DLD1 (cell line): ENCODE results near the gene CPLX3.

Source experiments
- in situ Hi-C: cut with HindIII; loops from 2 replicates; pipeline ENCODE4 v1.10.0; 2017; ENCODE audit warnings: low sequenced_read_pairs

Gene CPLX3

DNA sequence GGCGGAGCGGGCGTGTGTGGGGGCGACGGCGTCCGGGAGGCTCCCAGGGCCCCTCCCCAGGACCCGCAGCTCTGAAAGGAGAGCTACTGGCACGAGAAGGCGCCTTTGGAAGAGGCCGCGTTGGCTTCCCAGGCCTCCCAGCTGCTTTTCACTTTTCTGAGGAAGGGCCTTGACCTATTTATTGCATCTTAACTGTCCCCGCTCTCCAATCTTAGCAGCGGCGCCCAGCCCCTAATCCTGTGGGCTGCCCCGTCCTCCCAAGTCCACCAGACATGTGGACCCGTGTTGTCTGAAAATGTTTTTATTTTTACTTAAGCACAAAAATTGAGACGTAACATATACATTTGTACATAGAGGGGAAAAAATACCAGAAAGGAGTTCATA is 17.0 kb downstream of the CPLX3 start:
- in situ Hi-C loops, result no loop called here

DNA sequence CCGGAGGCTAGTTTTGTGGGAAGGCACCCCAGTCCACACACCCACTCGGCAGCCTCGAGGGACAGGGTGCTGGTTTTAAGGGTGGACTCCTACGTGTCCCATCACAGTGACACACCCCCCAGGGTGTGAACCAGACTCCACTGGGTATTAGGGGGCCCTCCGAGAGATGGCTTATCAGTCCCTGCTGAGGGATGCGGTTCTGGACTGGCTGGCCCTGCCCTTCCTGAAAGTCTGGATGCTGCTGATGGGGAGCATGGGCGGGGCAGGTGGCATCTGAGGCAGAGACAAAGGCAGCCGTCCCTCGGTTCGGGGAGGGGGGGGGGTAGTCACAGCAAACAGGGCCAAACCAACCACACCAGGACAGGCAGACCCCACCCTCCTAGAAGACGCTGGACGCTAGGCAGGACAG is 17.5 kb downstream of the CPLX3 start:
- in situ Hi-C loops, result no loop called here

DNA sequence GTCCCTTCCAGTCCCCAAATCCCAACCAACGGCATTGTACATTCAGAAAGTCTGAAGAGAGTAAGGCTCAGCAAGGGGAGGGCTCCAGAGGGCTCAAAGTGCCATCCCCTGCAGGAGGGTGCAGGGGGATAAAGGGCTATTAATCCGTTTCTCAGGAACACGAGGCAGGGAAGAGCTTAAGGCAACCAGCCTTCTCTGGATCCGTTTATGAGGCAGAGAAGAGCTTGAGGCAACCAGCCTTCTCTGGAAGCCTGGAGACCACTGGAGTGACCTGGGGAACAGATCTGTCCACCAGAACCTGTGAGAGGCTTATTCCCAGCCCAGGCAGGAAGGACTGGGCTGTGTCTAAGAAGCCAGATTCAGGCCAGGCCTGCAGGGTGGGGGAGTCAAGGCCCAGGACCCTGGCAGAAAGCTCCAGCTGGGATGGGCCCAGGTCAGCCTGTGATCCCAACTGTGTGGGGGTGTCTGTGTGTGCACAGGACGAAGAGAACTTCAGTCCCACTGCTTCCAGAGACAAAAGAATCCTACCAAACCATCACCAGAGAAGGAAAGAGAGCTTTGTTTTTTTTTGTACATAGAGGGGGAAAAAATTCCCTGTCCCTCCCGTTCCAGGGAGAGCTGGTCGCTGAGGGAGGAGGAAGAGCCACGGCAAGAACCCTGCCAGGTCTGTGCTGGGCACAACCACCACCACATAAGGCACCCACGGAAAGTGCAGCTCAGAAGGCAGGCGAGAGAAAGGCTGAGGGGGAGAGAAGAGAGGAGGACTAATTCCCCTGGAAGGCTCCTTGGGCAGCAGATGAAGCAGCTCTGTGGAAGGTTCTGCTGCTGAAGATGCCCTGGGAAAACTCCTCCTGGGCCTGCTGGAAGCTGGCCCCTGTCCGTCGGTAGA is 18.1 kb downstream of the CPLX3 start:
- in situ Hi-C loops, result no loop called here

DNA sequence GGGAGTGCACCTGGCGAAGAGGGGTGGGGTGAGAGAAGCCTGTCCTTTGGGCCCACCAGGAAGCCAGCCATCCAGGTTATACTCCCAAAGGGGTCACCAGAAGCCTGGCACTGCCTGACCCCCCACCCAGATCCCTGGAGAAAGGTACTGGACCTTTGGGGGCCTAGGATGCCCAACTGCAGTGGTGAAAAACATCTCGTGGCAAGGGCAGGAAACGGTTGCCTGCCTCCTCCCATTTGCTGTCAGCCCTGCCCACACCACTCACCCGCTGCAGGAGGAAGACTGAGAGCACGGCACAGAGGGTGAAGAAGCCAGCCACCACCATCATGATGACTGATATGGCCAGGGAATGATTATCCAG is 18.8 kb downstream of the CPLX3 start:
- in situ Hi-C loops, result no loop called here

DNA sequence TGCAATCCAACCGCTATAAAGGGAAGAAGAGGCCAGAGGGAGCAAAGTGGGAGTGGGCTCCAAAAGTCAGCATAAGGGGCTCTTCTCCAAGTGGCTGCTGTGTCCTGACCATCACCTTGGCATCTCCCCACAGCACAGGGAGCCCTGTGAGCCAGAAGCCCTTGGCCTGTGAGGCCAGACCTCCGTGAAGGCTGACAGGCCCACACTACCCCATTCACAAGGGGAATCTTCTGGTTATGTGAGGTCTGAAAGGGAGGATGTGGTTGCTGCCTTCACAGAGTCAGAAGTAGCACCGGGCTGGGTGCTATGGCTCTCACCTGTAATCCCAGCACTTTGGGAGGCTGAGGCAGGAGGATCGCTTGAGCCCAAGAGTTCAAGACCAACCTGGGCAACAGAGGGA is 19.2 kb downstream of the CPLX3 start:
- in situ Hi-C loops, result no loop called here

DNA sequence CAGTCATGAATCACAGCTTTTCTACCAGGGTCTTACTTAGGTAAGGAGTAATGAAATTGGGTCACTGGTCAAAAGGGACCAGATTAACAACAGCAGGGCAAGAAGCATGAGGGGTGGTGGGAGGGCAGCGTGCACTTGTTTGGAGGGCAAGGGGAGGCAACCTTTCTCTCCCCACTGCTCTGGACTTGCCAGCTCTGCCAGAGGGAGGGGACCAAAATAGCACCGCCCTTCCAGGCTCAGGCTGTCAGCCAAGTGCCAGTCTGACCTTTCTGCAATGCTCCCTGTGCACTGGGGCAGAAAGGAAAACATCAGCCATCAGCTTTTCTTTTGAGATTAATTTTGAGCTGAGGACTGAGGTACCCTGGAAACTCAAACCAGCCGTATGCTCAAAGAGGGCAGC is 21.0 kb downstream of the CPLX3 start:
- in situ Hi-C loops, result no loop called here

DNA sequence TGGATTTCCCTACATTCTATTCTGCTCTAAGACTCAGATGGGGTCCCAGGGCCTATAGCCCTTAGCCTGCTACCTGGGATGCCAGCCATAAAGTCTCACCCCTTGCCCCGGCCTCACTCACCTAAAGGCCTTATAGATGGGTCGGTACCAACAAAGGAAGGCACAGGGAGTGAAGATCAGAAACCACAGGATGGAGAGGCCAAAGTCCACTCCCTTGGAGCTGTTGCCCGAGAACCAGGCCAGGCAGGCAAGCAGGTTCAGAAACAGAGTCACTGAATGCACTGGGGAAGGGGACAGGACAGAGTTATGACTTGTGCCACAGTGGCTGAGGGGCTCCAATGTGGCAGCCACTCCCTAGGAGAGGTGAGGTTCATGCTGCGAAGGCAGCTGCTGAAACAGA is 24.0 kb downstream of the CPLX3 start:
- in situ Hi-C loops, result no loop called here

DNA sequence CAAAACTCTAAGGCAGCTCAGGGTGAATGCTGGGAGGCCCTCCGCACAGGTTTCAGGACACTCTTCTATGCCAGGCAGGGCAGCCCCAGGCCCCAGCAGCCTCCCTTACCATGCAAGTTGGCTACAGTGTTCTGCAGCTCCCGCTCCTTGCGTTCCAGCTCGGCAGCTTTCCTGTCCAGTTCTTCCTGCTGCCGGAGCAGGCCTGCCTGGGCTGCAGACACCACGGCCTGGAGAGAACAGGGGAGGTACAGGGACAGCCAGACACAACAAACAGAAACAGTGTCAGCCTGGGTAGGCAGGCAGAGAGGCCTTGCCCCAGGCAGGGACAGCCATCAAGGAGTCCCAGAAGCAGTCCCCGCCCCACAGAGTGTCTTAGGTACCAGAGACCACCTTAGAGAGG is 25.5 kb downstream of the CPLX3 start:
- in situ Hi-C loops, result no loop called here

DNA sequence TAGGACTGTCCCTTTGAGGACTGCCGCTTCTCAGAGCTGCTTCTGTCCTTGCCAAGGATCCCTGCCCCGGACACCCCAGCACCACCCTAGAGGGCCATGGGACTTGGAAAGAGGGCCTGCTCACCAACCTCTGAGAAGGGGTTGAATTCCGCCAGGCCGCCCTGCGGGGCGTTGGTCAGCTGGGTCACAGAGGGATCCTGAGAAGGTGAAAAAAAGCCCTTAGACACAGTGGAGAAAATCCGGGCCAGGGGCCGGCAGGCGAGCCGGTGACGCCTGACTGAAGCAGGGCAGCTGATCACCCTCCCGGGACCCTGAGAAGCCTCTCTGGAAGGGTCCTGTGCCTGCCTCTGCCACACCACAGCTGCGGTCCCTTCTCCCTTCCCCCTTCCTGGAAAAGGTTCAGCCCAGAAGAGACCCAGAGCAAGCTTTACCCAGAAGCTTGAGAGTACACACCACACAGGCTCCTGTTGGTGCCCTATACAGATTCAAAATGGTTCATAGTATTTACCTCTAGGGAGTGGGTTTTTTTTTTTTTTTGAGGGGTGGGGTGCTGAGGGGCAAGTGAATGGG is 28.1 kb downstream of the CPLX3 start:
- in situ Hi-C loops, result no loop called here

DNA sequence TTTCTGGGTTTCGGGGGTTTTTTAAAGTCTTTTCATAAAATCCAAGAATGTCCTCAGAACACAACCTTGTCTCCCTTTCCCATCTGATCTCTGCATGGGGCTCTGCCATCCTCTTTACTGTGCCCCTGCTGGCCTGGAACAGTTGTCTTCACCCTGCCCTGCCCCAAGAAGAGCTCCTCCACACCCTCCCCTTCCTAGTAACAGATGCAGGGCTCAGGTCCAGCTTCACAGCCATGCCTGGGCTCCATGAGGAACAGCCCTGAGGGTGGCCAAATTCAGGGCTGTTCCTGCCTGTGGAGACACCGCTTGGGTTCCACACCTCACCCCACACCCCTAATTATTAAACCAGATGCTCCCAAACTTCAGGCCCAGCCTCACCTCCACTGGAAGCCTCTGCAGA is 29.4 kb downstream of the CPLX3 start:
- in situ Hi-C loops, result no loop called here

DNA sequence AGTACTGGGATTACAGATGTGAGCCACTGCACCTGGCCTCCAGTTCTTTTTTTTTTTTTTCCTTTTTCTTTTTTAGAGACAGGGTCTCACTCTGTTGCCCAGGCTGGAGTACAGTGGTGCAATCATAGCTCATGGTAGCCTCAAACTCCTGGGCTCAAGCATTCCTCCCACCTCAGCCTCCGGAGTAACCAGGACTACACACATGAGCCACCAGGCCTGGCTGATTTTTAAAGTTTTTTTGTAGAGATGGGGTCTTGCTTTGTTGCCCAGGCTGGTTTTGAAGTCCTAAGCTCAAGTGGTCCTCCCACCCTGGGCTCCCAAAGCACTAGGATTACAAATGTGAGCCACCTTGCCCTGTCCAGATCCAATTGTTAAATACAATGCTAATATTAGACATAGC is 30.1 kb downstream of the CPLX3 start:
- in situ Hi-C loops, result no loop called here

DNA sequence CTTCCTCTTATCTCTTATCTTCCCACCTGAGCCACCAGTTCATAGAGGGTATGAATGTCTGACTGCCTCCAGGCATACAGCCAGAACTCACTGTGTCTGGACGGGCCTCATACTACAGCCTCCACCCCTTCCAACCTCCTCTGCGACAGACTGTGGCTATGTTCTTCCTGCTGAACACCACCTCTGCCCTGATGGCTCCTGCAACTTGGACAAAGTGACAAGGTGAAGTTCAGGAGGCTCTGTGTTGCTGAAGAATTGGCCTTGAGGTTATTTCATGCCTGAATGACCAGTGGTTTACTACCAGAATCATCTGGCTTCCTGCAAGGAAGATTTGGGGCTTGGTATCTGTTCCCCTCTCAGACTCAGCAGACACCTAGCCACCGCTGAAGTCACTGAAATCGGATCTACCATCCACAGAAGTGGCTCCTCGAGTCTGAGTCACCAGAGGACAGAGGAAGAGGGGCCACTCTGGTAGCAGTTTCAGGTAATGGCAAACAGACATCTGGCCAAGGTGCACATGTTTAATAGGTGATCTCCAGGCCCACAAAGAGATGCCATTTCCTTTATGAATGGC is 30.7 kb downstream of the CPLX3 start:
- in situ Hi-C loops, result no loop called here

DNA sequence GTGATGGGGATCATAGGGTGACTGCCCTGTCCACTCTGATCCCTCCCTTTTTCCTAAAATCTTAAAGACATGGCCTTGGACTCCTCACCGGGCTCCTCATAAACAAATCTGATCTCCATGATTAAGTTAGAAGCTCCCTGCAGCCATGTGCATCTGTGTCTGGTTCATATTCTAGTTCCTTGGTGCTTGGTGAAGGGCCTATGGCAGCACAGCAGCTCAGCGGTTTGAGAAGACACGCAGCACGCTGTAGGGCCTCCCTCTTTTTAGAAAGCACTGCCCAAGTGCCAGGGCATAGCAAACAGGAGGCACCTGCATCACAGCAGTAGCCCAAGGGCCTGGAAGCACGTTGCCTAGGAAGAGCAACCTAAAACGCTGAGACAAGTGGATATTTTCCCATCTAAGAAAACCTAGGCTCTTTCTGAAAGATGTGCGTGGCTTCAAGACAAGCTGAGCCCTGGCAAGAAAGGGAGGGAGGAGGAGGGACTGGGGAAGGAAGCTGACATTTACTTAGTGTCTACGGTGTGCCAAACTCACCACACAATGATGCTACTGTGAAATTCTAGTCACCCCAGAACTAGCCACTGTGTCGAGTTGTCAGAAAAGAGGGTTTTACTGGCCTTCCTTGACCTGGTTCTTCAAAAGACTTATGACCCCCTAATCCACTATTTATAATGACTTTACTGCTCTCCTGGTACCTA is 31.4 kb downstream of the CPLX3 start:
- in situ Hi-C loops, result no loop called here

DNA sequence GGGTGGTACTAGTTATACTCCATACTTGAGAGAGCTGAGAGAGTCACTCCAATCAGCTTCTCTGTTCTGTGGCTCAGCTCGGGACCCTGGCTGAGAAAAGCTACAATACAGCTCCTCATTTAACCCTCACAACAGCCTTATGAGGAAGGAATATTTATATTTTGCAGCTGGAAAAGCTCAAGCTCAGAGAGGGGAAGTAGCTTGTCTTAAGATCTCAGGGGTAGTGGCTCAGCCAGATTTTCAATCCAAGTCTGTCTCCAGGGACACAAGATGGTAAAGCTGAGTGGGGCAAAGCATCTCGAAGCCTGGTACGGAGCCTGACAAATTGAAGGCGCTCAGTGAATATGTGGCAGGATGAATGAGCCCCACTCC is 31.9 kb downstream of the CPLX3 start:
- in situ Hi-C loops, result no loop called here

DNA sequence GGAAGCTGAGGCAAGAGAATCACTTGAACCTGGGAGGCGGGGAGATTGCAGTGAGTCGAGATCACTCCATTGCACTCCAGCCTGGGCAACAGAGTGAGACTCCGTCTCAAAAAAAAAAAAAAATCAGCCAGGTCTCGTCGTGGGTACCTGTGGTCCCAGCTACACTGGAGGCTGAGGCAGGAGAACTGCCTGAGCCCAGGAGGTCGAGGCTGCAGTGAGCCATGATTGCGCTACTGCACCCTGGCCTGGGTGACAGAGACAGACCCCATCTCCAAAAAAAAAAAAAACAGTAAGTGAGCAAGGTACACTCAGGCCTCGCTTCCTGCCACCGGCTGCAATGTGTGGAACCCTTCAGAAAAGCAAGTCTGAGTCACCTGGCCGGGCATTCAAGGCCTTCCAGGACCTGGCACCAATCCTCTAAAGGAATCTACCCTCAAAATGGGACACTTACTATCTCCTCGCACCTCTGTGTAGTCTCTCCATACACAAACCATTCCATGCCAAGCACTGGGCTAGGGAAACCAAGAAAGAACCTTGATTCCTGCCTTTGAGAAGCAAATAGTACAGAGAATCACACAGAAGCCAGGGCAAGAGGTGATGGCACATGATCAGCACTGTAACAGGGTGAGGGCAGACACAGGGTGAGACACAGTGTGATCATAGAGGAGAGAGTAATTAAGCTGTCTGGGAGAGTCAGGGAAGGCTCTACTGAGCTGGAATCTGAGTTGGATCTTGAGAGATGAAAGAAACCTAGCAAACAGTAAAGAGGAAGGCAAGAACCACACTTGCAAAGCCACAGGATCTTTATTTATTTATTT is 37.0 kb downstream of the CPLX3 start:
- in situ Hi-C loops, result no loop called here

DNA sequence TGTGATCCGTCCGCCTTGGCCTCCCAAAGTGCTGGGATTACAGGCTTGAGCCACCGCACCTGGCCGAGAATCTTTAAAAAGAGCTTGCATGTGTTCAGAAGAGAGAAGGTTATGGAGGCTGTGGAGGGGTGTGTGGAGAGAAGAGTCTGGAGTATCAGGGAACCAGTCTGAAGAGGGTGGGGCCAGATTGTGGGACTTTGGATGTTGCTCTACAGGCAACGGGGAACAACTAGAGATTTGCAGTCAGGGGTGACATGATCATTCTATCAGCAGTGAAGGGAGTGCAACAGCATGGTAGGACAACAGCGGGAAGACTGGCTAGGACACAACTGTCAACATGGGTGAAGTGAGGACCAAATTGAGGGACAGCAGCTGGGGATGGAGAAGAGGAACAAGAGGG is 37.9 kb downstream of the CPLX3 start:
- in situ Hi-C loops, result no loop called here

DNA sequence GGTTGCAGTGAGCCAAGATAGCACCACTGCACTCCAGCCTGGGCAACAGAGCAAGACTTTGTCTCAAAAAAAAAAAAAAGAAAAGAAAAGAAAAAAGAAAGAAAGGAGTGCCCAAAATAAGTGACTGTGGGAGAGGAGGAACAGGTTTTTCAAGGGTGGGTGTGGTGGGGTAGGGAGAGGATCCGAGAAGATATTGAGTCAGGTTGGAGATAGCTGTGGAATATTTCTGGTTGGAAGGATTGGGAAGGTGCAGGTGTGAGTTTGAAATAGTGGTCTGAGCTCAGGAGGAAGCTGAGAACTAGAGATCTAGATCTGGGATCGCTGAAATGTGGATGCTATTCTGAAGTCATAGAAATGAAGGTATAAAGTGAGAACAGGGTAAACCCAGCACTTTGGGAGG is 38.9 kb downstream of the CPLX3 start:
- in situ Hi-C loops, result no loop called here

DNA sequence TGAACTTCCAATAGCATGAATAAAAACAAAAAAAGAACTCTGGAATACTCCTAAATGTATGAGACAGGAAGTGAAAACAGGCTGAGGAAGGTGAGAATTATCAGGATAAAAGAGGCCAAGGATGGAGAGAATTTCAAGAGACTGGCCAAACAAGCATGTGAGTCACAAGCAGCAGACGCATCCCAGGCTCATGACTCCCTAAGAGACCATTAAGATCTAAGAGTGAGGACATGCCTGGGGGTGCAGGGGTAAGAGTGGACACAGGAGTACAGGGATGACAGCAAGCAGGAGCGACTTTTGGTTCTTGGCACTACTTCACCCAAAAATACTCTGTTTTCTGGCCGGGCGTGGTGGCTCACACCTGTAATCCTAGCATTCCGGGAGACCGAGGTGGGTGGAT is 39.7 kb downstream of the CPLX3 start:
- in situ Hi-C loops, result no loop called here

DNA sequence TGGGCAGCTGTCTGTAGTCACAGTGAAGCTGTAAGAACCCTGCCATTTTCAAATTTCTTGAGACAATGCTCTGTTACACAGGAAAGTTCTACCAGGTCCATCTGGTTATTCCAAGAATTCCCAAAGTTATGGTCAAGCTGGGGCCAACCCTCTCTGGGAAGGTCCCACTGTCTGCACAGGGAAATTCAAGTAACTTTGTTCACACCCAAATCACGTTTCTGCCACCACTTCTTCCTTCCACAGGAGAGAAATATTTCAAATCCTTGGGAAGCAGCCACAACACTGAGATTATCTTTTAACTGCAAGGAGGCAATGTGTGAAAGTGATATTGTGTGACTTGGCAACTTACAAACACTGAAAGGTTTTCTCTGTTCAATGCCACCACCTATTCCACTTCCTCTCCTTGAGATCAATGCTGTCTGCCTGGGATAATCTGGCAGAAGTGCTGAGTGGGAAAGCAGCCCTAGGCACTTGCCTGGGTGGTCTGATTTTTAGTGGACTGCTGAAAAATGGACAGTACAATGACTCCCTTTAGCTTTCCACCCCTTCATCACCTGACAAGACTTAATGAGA is 41.1 kb downstream of the CPLX3 start:
- in situ Hi-C loops, result no loop called here

DNA sequence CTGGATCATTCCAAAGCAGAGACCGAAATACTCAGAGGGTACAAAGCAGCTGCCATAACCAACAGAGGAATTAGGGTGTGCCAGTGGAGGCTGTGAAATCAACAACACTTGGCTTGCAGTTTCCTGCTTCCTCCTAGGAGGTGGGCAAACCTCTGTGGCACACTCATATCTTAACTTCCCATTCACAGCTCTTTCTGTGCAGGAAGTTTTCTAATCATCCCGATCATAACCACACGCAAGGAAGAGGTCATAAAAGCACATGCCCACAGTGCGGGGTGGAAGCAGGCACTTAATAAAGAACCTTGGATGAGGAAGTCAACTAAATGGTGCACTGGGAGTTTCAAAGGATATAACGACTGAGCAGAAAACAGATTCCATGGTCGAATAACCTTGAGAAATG is 41.6 kb downstream of the CPLX3 start:
- in situ Hi-C loops, result no loop called here

DNA sequence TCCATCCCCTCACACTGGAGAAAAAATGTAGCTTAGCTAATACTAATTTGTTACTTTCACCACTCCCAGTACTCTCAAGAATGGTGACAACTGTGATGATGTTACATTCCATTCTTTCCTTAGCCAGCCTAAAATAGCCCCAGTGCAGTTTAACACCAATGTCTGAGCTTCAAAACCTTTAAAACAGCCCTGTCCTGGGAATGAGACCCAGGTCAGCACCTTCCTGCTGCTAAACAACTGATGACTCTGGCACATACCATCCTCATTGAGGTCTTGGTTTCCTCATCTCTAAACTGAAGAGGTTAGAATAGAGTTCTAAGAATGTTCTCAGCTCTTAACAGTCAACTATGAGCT is 42.9 kb downstream of the CPLX3 start:
- in situ Hi-C loops, result no loop called here
